Measurements from ENCODE around the gene KSR2.
"Not testable (repeated sequence)": the region's sequence is repeated elsewhere in the genome, so short reads cannot be mapped to it uniquely, and the experiment has no call there.

Gene KSR2

DNA sequence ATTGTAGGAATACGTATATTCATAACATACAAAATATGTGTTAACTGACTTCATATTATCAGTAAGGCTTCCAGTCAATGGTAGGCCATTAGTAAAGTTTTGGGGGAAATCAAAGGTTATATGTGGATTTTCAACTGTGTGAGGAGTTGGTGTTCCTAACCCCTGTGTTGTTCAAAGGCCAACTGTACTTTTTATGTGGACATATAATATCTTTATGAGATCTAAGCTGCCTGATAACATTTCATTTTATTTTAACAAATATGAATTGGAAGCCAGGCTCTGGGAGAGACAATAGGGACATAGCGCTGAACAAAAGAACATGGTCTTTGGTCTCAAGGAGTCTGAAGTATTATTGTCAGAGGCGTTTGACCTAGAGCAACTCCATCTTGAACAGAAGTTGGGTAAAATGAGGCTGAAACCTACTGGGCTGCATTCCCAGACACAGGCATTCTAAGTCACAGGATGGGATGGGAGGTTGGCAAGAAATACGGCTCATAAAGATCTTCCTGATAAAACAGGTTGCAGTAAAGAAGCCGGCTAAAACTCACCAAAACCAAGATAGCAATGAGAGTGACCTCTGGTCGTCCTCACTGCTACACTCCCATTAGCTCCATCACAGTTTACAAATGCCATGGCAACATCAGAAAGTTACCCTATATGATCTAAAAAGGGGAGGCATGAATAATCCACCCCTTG is 147.2 kb downstream of the KSR2 start:
- no peak for DNase-seq (ENCODE audit: low read depth in 2 of 2)

- no peak for DNase-seq (ENCODE audit: low read depth in 2 of 2)
Observed at GRCh38 chr12:117820216-117820907, 148.4 kb downstream of the KSR2 start.

GRCh38 chr12:117819160-117819559 is 149.6 kb downstream of the KSR2 start:
- no peak for DNase-seq (ENCODE audit: low read depth in 2 of 2)

DNA sequence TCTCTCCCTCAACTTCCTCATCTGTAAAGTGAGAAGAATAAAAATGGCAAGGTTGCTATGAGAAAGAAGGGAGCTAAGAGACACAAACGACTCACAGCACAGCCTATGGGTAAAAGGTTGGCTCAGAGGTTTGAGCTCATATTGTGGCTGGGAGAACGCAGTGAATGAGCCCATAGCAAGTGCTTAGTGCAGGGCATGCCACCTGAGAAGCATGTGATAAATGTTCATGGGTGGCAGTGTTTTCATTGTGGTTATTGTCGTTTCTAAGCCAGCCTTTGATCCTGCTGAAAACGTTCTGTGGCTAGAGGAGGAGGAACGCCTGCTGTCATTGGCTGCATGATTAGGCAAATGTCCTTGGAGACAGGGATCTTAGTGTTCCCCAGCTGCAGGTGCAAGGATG is 150.4 kb downstream of the KSR2 start:
- no peak for DNase-seq (ENCODE audit: low read depth in 2 of 2)

GRCh38 chr12:117809509-117809908 is 159.3 kb downstream of the KSR2 start:
- DNase-seq (ENCODE audit: low read depth in 2 of 2) = no peak

DNA sequence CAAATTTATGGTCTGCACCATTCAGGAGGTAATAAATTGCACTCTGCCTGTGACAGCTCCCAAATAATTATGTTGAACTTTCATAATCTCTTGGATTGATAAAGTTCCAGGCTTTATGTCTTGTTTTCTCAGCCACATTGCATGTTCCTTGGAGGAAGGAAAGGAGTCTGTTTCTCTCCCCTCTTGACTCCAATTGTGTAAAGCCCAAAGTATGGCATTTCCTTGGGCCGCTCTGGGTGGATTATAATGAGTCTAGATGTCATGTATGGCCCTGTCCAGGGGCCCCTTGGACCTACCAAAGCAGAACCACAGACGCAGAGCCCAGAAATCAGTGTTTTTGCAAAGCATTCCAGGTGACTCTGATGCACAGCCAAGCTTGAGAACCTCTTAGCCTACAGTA is 160.8 kb downstream of the KSR2 start:
- no peak for DNase-seq (ENCODE audit: low read depth in 2 of 2)

- DNase-seq (ENCODE audit: low read depth in 2 of 2) = no peak
Observed at GRCh38 chr12:117807355-117807754, 161.4 kb downstream of the KSR2 start.

DNA sequence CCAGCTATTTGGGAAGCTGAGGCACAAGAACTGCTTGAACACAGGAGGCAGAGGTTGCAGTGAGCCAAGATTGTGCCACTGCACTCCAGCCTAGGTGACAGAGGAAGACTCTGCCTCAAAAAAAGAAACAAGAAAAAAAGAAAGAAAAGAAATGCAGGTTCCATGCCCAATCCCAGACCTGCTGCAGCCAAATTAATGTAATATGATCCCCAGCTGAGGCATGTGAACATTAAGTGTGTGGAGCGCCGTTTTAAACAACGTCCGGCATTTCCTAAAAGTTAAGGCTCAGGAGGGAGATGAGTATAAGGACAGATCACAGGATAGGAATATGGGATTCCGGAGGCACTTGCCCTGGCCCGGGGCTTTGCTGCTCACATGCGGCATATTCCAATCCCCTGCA is 162.9 kb downstream of the KSR2 start:
- DNase-seq (ENCODE audit: low read depth in 2 of 2) = no peak

DNA sequence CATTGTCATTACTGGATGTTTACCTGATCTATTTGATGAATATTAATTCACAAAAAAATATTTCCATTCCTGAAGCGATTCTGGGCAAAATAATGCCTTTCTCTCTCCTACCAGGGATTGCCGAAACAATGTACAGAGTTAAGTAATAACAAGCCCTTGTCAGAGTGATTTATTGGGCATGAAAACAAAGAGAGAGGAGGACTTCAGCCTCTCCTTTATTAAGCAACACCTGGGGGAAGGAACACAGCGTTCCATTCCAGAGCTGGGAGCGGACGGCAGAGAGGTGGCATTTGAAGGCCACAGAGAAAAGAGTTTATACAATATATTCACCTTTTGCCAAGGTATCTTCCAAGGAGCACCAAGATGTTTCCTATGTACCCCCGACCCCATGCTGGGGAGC is 165.8 kb downstream of the KSR2 start:
- no peak for DNase-seq (ENCODE audit: low read depth in 2 of 2)

- DNase-seq (ENCODE audit: low read depth in 2 of 2) = not testable (repeated sequence)
Observed at GRCh38 chr12:117800711-117801110, 168.1 kb downstream of the KSR2 start.

- DNase-seq (ENCODE audit: low read depth in 2 of 2) = no peak
Observed at GRCh38 chr12:117797202-117797601, 171.6 kb downstream of the KSR2 start.

DNA sequence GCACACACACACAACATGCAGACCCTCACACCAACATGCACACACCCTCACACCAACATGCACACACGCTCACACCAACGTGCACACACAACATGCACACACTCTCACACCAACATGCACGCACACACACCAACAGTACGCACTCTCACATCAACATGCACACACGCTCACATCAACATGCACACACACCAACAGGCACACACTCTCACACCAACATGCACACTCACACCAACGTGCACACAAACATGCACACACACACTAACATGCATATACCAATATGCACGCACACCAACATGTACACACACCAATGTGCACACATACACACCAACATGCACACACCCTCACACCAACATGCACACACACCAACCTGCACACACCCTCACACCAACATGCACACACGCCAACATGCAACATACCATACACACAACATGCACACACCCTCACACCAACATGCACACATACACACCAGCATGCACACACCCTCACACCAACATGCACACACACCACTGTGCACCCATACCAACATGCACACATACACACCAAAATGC is 175.8 kb downstream of the KSR2 start:
- DNase-seq (ENCODE audit: low read depth in 2 of 2) = no peak

DNA sequence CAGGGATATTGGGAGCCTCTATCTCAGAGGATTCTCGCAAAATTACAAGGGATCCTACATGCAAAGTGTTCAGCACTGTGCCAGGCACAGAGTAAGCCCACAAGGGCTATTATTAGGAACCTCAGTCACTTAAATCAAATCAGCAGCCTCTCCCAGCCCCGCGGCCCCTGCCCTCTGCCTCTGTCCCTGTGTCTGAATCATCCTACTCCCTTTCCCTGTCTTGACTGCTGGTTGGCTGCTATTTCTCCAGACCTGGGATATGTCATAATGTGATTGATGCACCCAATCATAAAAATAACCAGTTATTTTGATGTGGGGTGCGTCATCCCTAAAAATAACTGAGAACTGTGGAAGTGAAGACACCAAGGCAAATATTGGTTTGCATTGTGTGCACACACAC is 176.3 kb downstream of the KSR2 start:
- no peak for DNase-seq (ENCODE audit: low read depth in 2 of 2)

- DNase-seq (ENCODE audit: low read depth in 2 of 2) = no peak
Observed at GRCh38 chr12:117790948-117791347, 177.8 kb downstream of the KSR2 start.

DNA sequence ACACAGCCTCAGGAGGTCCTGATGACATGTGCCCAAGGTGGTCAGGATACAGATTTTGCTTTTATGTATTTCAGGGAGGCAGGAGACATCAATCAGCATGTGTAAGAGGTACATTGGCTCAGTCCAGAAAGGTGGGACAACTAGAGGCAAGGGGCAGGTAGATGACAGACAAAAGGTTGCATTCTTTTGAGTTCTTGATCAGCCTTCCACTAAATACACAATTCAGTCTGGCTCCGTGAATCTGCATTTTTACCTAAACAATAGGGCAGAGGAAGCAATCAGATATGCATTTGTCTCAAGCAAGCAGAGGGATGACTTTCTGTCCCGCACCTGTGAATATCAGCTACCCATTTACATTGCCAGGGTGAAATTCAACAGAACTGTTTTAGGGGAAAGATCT is 178.6 kb downstream of the KSR2 start:
- DNase-seq (ENCODE audit: low read depth in 2 of 2) = no peak

- no peak for DNase-seq (ENCODE audit: low read depth in 2 of 2)
Observed at GRCh38 chr12:117789195-117789912, 179.4 kb downstream of the KSR2 start.

- no peak for DNase-seq (ENCODE audit: low read depth in 2 of 2)
Observed at GRCh38 chr12:117778656-117779055, 190.1 kb downstream of the KSR2 start.

DNA sequence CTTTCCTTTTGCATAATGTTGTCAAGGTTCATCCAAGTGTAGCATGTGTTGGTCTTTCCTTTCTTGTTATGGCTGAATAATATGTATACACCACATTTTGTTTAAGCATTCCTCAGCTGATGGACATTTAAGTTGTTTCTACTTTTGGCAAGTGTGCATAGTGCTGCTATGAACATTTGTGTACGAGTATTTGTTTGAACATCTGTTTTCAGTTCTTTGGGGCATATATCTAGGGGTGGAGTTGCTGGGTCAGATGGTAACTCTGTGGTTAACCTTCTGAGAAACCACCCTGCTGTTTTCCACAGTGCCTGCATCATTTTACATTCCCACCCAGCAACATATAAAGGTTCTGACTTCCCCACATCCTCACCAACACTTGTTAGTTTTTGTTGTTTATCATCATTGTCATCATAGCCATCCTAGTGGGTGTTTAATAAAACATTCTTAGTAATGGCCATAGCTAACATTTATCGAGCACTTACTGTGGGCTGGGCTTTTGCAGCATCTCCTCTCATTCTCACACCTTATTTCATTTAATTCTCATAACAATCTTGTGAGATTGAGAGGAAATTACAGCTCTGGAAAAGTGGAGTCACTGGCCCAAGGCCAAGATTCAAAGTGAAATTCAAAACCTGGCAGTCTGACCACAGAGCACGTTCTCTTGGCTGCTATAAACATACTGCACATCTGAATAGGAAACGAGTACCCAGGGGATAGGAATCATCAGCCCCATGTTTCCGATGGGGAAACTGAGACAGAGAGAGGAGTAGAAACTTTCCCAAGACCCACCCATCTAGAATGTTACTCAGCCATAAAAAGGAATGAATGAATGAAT is 193.6 kb downstream of the KSR2 start:
- DNase-seq (ENCODE audit: low read depth in 2 of 2) = peak; percentile 29 to 48

GRCh38 chr12:117768860-117769259 is 199.9 kb downstream of the KSR2 start:
- DNase-seq (ENCODE audit: low read depth in 2 of 2) = no peak

- no peak for DNase-seq (ENCODE audit: low read depth in 2 of 2)
Observed at GRCh38 chr12:117766008-117766407, 202.8 kb downstream of the KSR2 start.

GRCh38 chr12:117762143-117762542 is 206.6 kb downstream of the KSR2 start:
- no peak for DNase-seq (ENCODE audit: low read depth in 2 of 2)

Data from fibroblast of skin of left quadriceps (primary cell).